HTERT RPE-1 (cell line): ENCODE measurements around the gene ORMDL3.

Source experiments
- in situ Hi-C: fragments of 300-500 bp; cut with MboI; formaldehyde crosslinking; loops from 4 replicates; pipeline ENCODE4 v1.14.3; 2020; ENCODE audit warnings: low sequenced_read_pairs

Gene ORMDL3

DNA sequence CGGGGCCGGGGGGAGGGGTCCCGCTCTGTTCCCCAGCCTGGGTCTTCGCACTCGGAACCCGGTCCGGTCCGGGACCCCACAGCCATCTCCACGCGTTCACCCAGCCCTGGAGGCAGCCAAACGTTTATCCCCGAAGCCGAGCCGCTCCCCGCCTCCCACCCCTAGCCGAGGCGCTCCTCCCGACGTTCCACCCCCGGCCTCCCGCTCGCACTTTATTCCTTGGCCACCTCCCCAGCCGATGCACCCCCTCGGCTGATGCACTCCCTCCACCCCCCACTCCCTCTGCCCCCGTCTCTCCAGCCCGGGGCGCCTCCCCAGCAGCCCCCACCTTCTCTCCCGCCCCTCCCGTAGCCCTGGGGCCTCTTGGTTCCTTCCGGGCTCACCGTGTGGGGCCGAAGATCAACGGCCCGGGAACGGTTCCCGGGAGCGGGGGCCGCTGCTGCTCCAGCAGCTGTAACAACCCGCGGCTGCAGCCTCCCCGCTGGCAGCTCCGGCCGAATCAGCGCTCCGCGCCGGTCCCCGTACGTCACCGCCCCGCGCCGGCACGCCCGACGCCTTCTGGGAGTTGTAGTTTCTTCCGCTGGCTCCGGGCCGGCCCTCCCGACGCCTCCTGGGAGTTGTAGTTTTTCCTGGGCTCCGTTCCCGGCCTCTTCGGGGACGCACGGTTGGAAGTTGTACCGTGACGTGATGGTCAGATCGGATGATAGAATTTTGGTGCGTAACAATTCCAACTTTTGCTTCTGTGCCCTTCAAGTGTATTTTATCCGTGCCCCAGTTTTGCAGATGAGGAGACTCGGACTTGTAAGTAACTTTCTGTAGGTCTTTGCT is at the start of gene ORMDL3, which contains the start of gene LRRC3C:
TSS of gene ORMDL3 (minus strand) at position 501 of the 828 bp plus-strand sequence. CDS start 3,398 bp downstream, outside the sequence.
TSS of gene LRRC3C (plus strand) at position 632 of the 828 bp plus-strand sequence. CDS start 13,792 bp downstream, outside the sequence.
- in situ Hi-C loops: no loop called here

DNA sequence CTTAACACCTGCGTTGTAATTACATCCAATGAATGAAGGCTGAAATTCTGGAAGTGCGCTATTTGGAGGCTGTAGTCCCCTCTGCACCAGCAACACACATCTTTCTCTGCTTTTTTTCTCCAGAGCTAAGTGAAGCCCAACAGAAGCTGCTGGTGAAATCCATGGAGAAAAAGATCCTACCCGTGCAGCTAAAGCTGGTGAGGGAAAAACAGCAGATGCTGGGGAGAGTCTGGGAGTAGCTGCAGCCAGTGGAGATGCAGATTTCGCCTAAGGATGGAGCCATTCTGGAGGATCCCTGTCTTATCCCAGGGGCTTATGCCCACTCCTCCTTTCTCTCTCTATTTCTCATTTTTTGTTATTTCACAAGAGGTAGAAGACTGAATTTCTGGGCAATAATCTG is 48.4 kb upstream of the ORMDL3 start:
- in situ Hi-C loops: no loop called here

- in situ Hi-C loops: no loop called here
Measured at GRCh38 chr17:39974433-39974832, 47.0 kb upstream of the ORMDL3 start.

DNA sequence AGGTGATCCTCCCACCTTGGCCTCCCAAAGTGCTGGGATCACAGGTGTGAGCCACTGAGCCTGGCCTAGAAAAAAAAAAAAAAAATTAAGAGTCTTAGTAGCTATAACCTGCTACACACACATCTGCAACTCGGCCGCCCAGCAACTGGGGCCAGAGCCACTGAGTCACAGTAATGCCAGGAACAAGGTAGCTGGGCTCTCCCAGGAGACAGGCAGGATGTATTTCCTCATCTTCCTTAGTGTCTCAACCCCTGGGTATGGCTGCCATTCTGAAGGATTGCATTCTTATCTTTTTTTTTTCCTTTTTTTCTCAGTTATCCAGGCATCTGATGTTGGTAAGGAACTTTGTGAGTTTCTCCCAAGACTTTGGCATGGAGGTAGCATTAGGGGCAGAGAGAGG is 46.1 kb upstream of the ORMDL3 start:
- in situ Hi-C loops: no loop called here

DNA sequence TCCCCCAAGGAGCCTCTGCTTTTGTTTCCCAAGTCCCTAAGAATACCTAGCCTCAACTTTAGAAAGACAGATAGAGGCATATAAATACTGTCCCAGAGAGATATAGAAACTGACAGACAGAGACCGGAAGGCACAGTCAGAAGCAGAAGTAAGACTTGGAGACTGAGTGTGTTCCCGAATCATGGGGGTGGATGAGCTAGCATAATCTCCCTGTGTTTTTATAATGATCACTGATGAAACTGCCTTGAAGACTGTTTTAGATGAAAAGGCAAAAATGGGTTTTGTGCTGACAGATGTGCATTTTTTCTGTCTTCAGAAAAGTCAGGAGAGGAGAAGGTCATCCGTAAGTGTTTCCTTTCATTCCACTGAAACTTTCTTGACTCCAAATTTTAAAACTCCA is 44.9 kb upstream of the ORMDL3 start:
- in situ Hi-C loops: no loop called here

GRCh38 chr17:39971076-39971603 is 43.7 kb upstream of the ORMDL3 start:
- in situ Hi-C loops: no loop called here

- in situ Hi-C loops: no loop called here
Measured at GRCh38 chr17:39970157-39970692, 42.8 kb upstream of the ORMDL3 start.

DNA sequence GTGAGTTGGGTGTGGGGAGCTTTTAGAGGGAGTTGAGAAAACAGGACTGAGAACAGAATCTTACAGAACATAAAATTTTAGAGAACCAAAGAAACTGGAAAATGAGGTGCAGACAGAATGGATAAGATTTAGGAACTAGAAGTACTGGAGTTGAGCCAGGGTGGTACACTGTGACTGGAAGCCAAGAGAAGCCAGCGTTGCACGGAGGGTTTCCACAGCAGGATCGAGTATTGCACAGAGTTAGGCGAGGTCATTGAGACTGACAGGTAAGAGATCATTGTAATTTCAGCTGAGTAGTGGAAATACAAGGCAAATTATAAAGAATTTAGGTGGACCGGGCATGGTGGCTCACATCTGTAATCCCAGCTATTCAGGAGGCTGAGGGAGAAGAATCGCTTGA is 42.0 kb upstream of the ORMDL3 start:
- in situ Hi-C loops: no loop called here

DNA sequence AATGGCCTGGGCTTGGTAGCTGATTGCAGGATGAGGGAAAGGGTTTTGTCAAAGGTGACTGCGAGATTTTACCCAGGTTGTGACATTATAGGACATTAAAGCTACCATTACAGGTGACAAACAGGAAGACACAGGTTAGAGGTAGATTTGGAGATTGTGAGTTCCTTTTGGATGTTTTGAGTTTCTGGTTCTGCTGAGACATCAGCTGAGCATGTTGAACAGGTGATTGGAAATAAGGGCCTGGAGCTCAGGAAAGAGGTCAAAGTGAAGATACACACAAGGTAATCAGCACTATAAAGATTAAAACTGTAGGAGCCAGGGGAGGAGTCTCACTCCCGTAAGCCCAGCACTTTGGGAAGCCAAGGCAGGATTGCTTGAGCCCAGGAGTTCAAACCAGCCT is 41.4 kb upstream of the ORMDL3 start:
- in situ Hi-C loops: no loop called here

DNA sequence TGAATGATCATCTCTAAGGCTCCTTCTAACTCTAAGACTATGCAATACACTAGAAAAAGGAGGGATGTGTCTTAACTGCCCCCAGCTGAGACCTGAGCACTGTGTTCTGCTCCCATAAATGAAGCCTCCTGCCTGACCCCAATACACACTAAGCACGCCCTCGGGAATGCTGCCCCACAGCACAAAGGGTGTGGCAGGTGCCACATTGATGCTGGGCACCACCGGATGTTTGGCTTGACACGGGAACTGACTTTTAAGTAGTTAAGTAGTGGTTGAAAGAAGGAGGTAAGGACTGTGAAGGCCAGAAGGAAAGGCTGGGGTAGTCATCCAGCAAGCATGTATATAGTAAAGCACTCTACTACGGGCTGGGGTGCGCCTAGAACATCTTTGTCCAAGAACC is 39.4 kb upstream of the ORMDL3 start:
- in situ Hi-C loops: no loop called here

- in situ Hi-C loops: no loop called here
Measured at GRCh38 chr17:39965017-39965699, 37.8 kb upstream of the ORMDL3 start.

GRCh38 chr17:39963829-39964228 is 36.4 kb upstream of the ORMDL3 start:
- in situ Hi-C loops: no loop called here

DNA sequence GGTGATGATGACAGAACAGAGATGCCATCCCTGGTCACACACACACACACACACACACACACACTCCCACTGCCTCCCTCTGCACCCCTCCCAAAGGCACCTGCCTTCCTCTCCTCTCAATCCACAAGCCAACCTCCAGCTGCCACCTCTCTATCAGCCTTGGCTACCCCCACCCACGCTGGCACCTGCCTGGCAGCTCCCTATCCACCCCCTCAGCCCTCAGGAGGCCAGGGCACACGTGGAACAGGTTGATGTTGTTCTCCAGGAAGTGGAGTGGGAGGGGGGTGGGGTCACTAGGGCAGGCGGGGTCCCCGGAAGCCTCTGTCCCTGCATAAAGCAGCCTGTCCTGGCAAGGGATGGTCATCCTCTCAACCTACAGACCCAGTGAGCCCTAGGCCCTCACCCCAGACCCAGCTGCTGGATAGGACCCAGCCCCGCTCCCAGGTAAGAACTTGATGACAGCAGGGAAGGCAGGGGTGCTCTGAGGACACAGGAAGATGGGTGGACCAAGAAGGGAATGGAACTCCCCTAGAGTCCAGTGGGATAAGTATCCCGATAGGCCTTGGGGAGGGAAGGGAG is 35.3 kb upstream of the ORMDL3 start, which contains the start of gene GSDMA:
TSS of gene GSDMA (plus strand) at position 363 of the 579 bp plus-strand sequence. CDS start 2,684 bp downstream, outside the sequence.
- in situ Hi-C loops: no loop called here

DNA sequence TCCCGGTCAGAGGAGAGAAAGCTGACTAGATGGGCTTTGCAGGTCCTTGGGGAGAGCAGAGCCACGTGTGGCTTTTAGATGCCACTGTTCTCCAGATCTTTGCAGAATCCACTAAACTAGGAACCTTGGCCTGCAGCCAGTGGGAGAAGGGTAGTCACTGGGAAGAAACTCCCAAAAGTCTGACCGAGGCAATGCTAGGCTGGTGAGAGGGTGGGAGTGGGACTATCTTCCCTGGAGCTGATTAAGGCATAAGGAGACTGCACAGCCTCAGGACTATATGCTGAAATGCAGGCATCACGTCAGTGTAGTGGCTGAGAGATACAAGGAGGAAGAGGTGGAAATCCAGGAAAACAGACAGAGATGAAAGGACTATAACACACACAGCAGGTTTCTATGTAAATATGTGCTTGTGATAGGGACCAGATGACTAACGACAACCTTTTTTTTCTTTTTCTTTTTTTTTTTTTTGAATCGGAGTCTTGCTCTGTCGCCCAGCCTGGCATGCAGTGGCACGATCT is 33.2 kb upstream of the ORMDL3 start:
- in situ Hi-C loops: no loop called here

DNA sequence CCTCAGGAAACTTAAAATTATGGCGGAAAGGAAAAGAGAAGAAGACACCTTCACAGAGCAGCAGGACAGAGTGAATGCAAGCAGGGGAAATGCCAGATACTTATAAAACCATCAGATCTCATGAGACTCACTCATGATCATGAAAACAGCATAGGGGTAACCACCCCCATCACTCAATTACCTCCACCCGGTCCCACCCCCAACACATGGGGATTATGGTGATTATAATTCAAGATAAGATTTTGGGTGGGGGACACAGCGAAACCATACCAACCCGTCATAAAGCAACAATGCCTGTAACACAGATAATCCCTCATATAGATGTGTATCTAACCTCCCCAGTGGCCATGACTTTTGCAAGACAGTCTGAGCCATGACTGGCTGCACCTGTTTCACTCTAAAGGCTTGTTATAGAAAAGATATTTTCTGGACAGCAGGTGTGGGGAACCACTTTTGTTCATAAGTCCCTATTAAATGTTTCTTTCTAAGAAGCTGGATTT is 28.4 kb upstream of the ORMDL3 start:
- in situ Hi-C loops: no loop called here

GRCh38 chr17:39954876-39955275 is 27.5 kb upstream of the ORMDL3 start:
- in situ Hi-C loops: no loop called here

GRCh38 chr17:39953471-39953888 is 26.1 kb upstream of the ORMDL3 start:
- in situ Hi-C loops: no loop called here

- in situ Hi-C loops: no loop called here
Measured at GRCh38 chr17:39952680-39953470, 25.5 kb upstream of the ORMDL3 start.

GRCh38 chr17:39951924-39952679 is 24.7 kb upstream of the ORMDL3 start:
- in situ Hi-C loops: no loop called here
